Mesodermal cell (in vitro differentiated cells): ENCODE results near the gene CDK6.

ENCODE experiments used
- H3K27ac ChIP-seq: 2 replicates; pipeline ENCODE4 v1.7.0; 2013; ENCODE audit warnings: mild to moderate bottlenecking, low read depth, low read length, moderate library complexity; ENCODE audit not compliant: severe bottlenecking
- H3K36me3 ChIP-seq: 2 replicates; pipeline ENCODE4 v1.7.1; 2013; ENCODE audit warnings: mild to moderate bottlenecking, low read length, moderate library complexity; ENCODE audit not compliant: control insufficient read depth, insufficient read depth
- H3K4me1 ChIP-seq: one replicate; pipeline ENCODE4 v1.7.1; 2013; ENCODE audit warnings: mild to moderate bottlenecking, low read length; ENCODE audit not compliant: insufficient read depth, control insufficient read depth, poor library complexity, severe bottlenecking
- H3K4me3 ChIP-seq: 2 replicates; pipeline ENCODE4 v1.7.0; 2013; ENCODE audit warnings: low read length, control low read depth, mild to moderate bottlenecking; ENCODE audit not compliant: insufficient read depth, poor library complexity, severe bottlenecking; ENCODE audit errors: extremely low read depth
- H3K9me3 ChIP-seq: 2 replicates; pipeline ENCODE4 v1.7.1; 2013; ENCODE audit warnings: mild to moderate bottlenecking, low read length, moderate library complexity; ENCODE audit not compliant: control insufficient read depth
- WGBS, 2 experiments: methylation state at CpG; one replicate each; pipeline ENCODE4 v1.1.5; 2013; ENCODE audit warnings: missing lambda C conversion rate in 2 of 2; ENCODE audit not compliant: insufficient coverage in 2 of 2; 5-methylcytosine and 5-hydroxymethylcytosine counted together

CDK6 gene

GRCh38 chr7:92634924-92635519 is 201.4 kb downstream of the CDK6 start:
- peaks cover 34% of the 10 kb centered on the region for H3K4me1 ChIP-seq
- peaks cover 11% of the 10 kb centered on the region for H3K36me3 ChIP-seq
- 28 to 53% methylated on average over 3 of the region's 4 CpGs for WGBS, 2 experiments
- no peaks in the 10 kb centered on the region for H3K9me3 ChIP-seq
- peak overlapping the region; percentile 89 for H3K27ac ChIP-seq
- H3K4me3 ChIP-seq = no peak overlapping the region

GRCh38 chr7:92634205-92634604 is 202.2 kb downstream of the CDK6 start:
- Histone ChIP-seq H3K27ac (peak overlapping the region; percentile 94), H3K4me3 (no peak overlapping the region), H3K4me1 (peaks cover 33% of the 10 kb centered on the region), H3K9me3 (no peaks in the 10 kb centered on the region), H3K36me3 (peaks cover 13% of the 10 kb centered on the region)
- WGBS, 2 experiments = no CpG with 5 or more reads among the region's 1 CpG

- Histone ChIP-seq H3K9me3 (no peaks in the 10 kb centered on the region), H3K4me1 (peaks cover 33% of the 10 kb centered on the region), H3K27ac (peak overlapping the region; percentile 94), H3K36me3 (peaks cover 14% of the 10 kb centered on the region), H3K4me3 (no peak overlapping the region)
- no CpG with 5 or more reads among the region's 2 CpGs for WGBS, 2 experiments
These were observed 203.0 kb downstream of the CDK6 start for GRCh38 chr7:92633211-92633906.

GRCh38 chr7:92632791-92633190 is 203.6 kb downstream of the CDK6 start:
- Histone ChIP-seq H3K36me3 (peaks cover 14% of the 10 kb centered on the region), H3K9me3 (no peaks in the 10 kb centered on the region), H3K27ac (peak overlapping the region; percentile 94), H3K4me1 (peaks cover 33% of the 10 kb centered on the region), H3K4me3 (no peak overlapping the region)
- no CpG with 5 or more reads among the region's 1 CpG for WGBS, 2 experiments

GRCh38 chr7:92631850-92632487 is 204.4 kb downstream of the CDK6 start:
- WGBS, 2 experiments = no CpG with 5 or more reads among the region's 2 CpGs
- H3K27ac ChIP-seq = no peak overlapping the region

GRCh38 chr7:92631067-92631849 is 205.1 kb downstream of the CDK6 start:
- H3K4me1 ChIP-seq = peaks cover 33% of the 10 kb centered on the region
- H3K27ac ChIP-seq = no peak overlapping the region
- WGBS, 2 experiments = 98 to 100% methylated on average over 2 to 4 of the region's 5 CpGs
- no peak overlapping the region for H3K4me3 ChIP-seq
- H3K36me3 ChIP-seq = peaks cover 21% of the 10 kb centered on the region
- peaks cover 4% of the 10 kb centered on the region for H3K9me3 ChIP-seq

More at GRCh38 chr7:92631850-92632487, 204.4 kb downstream of the CDK6 start:
- H3K4me1 ChIP-seq = peaks cover 33% of the 10 kb centered on the region
- H3K9me3 ChIP-seq = peaks cover 4% of the 10 kb centered on the region
- H3K36me3 ChIP-seq = peaks cover 20% of the 10 kb centered on the region
- H3K4me3 ChIP-seq = no peak overlapping the region

- WGBS, 2 experiments = no CpG with 5 or more reads among the region's 2 CpGs
- Histone ChIP-seq H3K4me1 (peaks cover 19% of the 10 kb centered on the region), H3K9me3 (peaks cover 5% of the 10 kb centered on the region), H3K4me3 (no peak overlapping the region), H3K27ac (no peak overlapping the region), H3K36me3 (peaks cover 22% of the 10 kb centered on the region)
These were observed 206.6 kb downstream of the CDK6 start for GRCh38 chr7:92629779-92630178.

GRCh38 chr7:92627956-92628355 is 208.4 kb downstream of the CDK6 start:
- peaks cover 6% of the 10 kb centered on the region for H3K4me1 ChIP-seq
- no peak overlapping the region for H3K27ac ChIP-seq
- H3K36me3 ChIP-seq = peaks cover 30% of the 10 kb centered on the region
- whole genome bisulfite sequencing, 2 experiments = no CpG with 5 or more reads among the region's 4 CpGs
- H3K4me3 ChIP-seq = no peak overlapping the region
- H3K9me3 ChIP-seq = peaks cover 8% of the 10 kb centered on the region

GRCh38 chr7:92626281-92626809 is 210.0 kb downstream of the CDK6 start:
- Histone ChIP-seq H3K9me3 (peaks cover 8% of the 10 kb centered on the region), H3K4me1 (peaks cover 11% of the 10 kb centered on the region), H3K36me3 (peaks cover 38% of the 10 kb centered on the region), H3K4me3 (no peak overlapping the region), H3K27ac (no peak overlapping the region)
- 80 to 96% methylated on average over 2 to 3 of the region's 4 CpGs for WGBS, 2 experiments

- Histone ChIP-seq H3K36me3 (peaks cover 41% of the 10 kb centered on the region), H3K27ac (no peak overlapping the region), H3K9me3 (peaks cover 8% of the 10 kb centered on the region), H3K4me3 (no peak overlapping the region), H3K4me1 (peaks cover 11% of the 10 kb centered on the region)
These were observed 210.8 kb downstream of the CDK6 start for GRCh38 chr7:92625617-92626016.
